IMR-90 (cell line): ENCODE measurements around the gene MIPEP. TPM values are rescaled to one million over a fixed set of nuclear protein-coding genes. Genes with fewer than 3 reads are reported as not detected.

Experiments
- ATAC-seq: fragments of 200-7000 bp; cut with Tn5 transposase; 2 replicates; pipeline ENCODE4 v1.9.1; 2020; ENCODE audit warnings: low read depth, mild to moderate bottlenecking, moderate library complexity
- BruUV-seq: library from RNA; stranded (reverse); fragments of 400-500 nt; replicated peaks from 2 replicates; lab custom pipeline; 2021; lab: Mats Ljungman, UMichigan
- CTCF ChIA-PET: fragments of 300-600 bp; formaldehyde crosslinking; extraction: SDS; loops from one replicate; lab custom pipeline; 2021; ENCODE audit warnings: antibody characterized with exemption; lab: Yijun Ruan, JAX
- POLR2A ChIA-PET: fragments of 300-600 bp; sonication (Branson Sonifier 250); formaldehyde crosslinking; loops from one replicate; lab custom pipeline; 2022; ENCODE audit warnings: antibody characterized with exemption; ENCODE audit not compliant: unreplicated experiment; lab: Charles Lee
- DNase-seq: peaks from one replicate; pipeline ENCODE4 v3.0.0; 2013
- H2AFZ ChIP-seq: replicated peaks from 2 replicates; pipeline ENCODE3; 2013; ENCODE audit warnings: low read length, mild to moderate bottlenecking; ENCODE audit not compliant: poor library complexity
- H2AK5ac ChIP-seq: 2 replicates; pipeline ENCODE4 v1.6.1; 2013; ENCODE audit warnings: low read depth, low read length, inconsistent platforms
- H2AK9ac ChIP-seq: replicated peaks from 2 replicates; pipeline ENCODE3; 2013; ENCODE audit warnings: mild to moderate bottlenecking, low read depth, low read length, moderate library complexity; ENCODE audit not compliant: poor library complexity
- H2BK120ac ChIP-seq: 2 replicates; pipeline ENCODE4 v1.6.1; 2013; ENCODE audit warnings: low read depth, low read length, inconsistent platforms
- H2BK15ac ChIP-seq: 3 replicates; pipeline ENCODE4 v1.6.1; 2013; ENCODE audit warnings: low read depth, low read length, inconsistent platforms
- H2BK20ac ChIP-seq: 2 replicates; pipeline ENCODE4 v1.6.1; 2013; ENCODE audit warnings: low read depth, mild to moderate bottlenecking, inconsistent platforms, low read length, moderate library complexity
- H2BK5ac ChIP-seq: 2 replicates; pipeline ENCODE4 v1.6.1; 2013; ENCODE audit warnings: mild to moderate bottlenecking, low read depth, low read length, inconsistent platforms; ENCODE audit not compliant: poor library complexity, severe bottlenecking
- H3K14ac ChIP-seq: replicated peaks from 2 replicates; pipeline ENCODE4 v1.6.1; 2013; ENCODE audit warnings: low read depth, low read length, inconsistent platforms
- H3K18ac ChIP-seq: 2 replicates; pipeline ENCODE4 v1.6.1; 2013; ENCODE audit warnings: low read depth, low read length, control low read depth
- H3K23ac ChIP-seq: 2 replicates; pipeline ENCODE4 v1.6.1; 2013; ENCODE audit warnings: low read depth, low read length, inconsistent platforms
- H3K27ac ChIP-seq: 2 replicates; pipeline ENCODE4 v1.5.1; 2013; ENCODE audit warnings: mild to moderate bottlenecking, control low read depth, low read length; ENCODE audit not compliant: insufficient read depth
- H3K27me3 ChIP-seq: 2 replicates; pipeline ENCODE4 v1.6.1; 2013; ENCODE audit warnings: low read length; ENCODE audit not compliant: control insufficient read depth, insufficient read depth
- H3K36me3 ChIP-seq: 2 replicates; pipeline ENCODE4 v1.6.1; 2013; ENCODE audit warnings: low read length, mixed read lengths; ENCODE audit not compliant: control insufficient read depth, insufficient read depth
- H3K4ac ChIP-seq: 2 replicates; pipeline ENCODE4 v1.6.1; 2013; ENCODE audit warnings: low read depth, low read length, inconsistent platforms
- H3K4me1 ChIP-seq: 2 replicates; pipeline ENCODE4 v1.6.1; 2013; ENCODE audit warnings: low read length, mixed read lengths; ENCODE audit not compliant: control insufficient read depth, insufficient read depth
- H3K4me2 ChIP-seq: 2 replicates; pipeline ENCODE4 v1.6.1; 2013; ENCODE audit warnings: low read depth, mild to moderate bottlenecking, control low read depth, low read length, moderate library complexity
- H3K4me3 ChIP-seq: 2 replicates; pipeline ENCODE4 v1.5.1; 2013; ENCODE audit warnings: low read depth, mild to moderate bottlenecking, control low read depth, low read length, moderate library complexity; ENCODE audit not compliant: insufficient read depth
- H3K56ac ChIP-seq: 2 replicates; pipeline ENCODE4 v1.6.1; 2013; ENCODE audit warnings: low read length, inconsistent platforms; ENCODE audit not compliant: insufficient read depth; ENCODE audit errors: extremely low read depth
- H3K79me1 ChIP-seq, 2 experiments: 2 replicates each; pipeline ENCODE4 v1.6.1; 2013; ENCODE audit warnings: low read length in 2 of 2, inconsistent platforms in 1 of 2, low read depth in 1 of 2
- H3K9ac ChIP-seq: 2 replicates; pipeline ENCODE4 v1.6.1; 2013; ENCODE audit warnings: low read depth, low read length, control low read depth
- H3K9me1 ChIP-seq: 2 replicates; pipeline ENCODE4 v1.6.1; 2013; ENCODE audit warnings: low read length, inconsistent platforms; ENCODE audit not compliant: insufficient read depth
- H3K9me3 ChIP-seq: 2 replicates; pipeline ENCODE4 v1.6.1; 2013; ENCODE audit warnings: low read length; ENCODE audit not compliant: control insufficient read depth, insufficient read depth
- H4K20me1 ChIP-seq: 2 replicates; pipeline ENCODE4 v1.6.1; 2013; ENCODE audit warnings: low read length, inconsistent platforms; ENCODE audit not compliant: insufficient read depth
- H4K5ac ChIP-seq: 2 replicates; pipeline ENCODE4 v1.6.1; 2013; ENCODE audit warnings: mild to moderate bottlenecking, low read depth, low read length, control low read depth
- H4K8ac ChIP-seq, 2 experiments: 2 replicates each; pipeline ENCODE4 v1.6.1; 2013; ENCODE audit warnings: low read depth in 2 of 2, low read length in 2 of 2, control low read depth in 1 of 2, inconsistent platforms in 1 of 2
- H4K91ac ChIP-seq: 2 replicates; pipeline ENCODE4 v1.6.1; 2013; ENCODE audit warnings: low read depth, low read length, inconsistent platforms; ENCODE audit not compliant: insufficient read depth
- CEBPB ChIP-seq: IDR thresholded peaks from 2 replicates; pipeline ENCODE4 v1.6.1; 2012; ENCODE audit warnings: low read depth, low read length, improper control_type of control experiment
- FOS ChIP-seq: fragments of 150-350 bp; IDR thresholded peaks from 2 replicates; pipeline ENCODE4 v1.6.1; 2016; ENCODE audit warnings: low read depth, low read length
- MAFK ChIP-seq: IDR thresholded peaks from 2 replicates; pipeline ENCODE4 v1.6.1; 2012; ENCODE audit warnings: low read depth, low read length, improper control_type of control experiment
- NFE2L2 ChIP-seq: fragments of 150-350 bp; IDR thresholded peaks from 2 replicates; pipeline ENCODE4 v1.6.1; 2016; ENCODE audit warnings: low read depth, mild to moderate bottlenecking, low read length
- WGBS, 2 experiments: methylation state at CpG; one replicate each; pipeline versions ENCODE4 v1.1.5 to v1.1.7; 2013; ENCODE audit warnings: missing lambda C conversion rate in 2 of 2; ENCODE audit not compliant: insufficient read length in 1 of 2; ENCODE audit errors: extremely low coverage in 2 of 2; 5-methylcytosine and 5-hydroxymethylcytosine counted together
- dilution Hi-C: fragments of 300-500 bp; cut with HindIII; formaldehyde crosslinking; loops from one replicate; pipeline ENCODE4 v1.14.3; 2018; ENCODE audit warnings: low sequenced_read_pairs; ENCODE audit not compliant: unreplicated experiment
- in situ Hi-C: fragments of 300-500 bp; cut with MboI; formaldehyde crosslinking; loops from 3 replicates; pipeline ENCODE4 v1.14.3; 2019; ENCODE audit warnings: low sequenced_read_pairs, inconsistent platforms, mixed read lengths
- intact Hi-C: fragments of 100-400 bp; cut with micrococcal nuclease; formaldehyde crosslinking; loops from 2 replicates; pipeline ENCODE4 v1.10.0; 2022
- polyA plus RNA-seq, 3 experiments: library from polyadenylated mRNA; depleted of rRNA; stranded (reverse); fragments of >200 nt; gene quantifications; 2 replicates each; pipeline ENCODE4 v1.2.3, GENCODE V29; 2012; ENCODE audit warnings: low replicate concordance in 1 of 3
- total RNA-seq: library from RNA; depleted of rRNA; stranded (reverse); fragments of >200 nt; gene quantifications from 2 replicates; pipeline ENCODE4 v1.2.3, GENCODE V29; 2012

Gene MIPEP
- total and polyA plus RNA-seq, 2 of the 4 experiments (the other 2 are of a cell fraction), result 15.0 to 21.5 TPM

DNA sequence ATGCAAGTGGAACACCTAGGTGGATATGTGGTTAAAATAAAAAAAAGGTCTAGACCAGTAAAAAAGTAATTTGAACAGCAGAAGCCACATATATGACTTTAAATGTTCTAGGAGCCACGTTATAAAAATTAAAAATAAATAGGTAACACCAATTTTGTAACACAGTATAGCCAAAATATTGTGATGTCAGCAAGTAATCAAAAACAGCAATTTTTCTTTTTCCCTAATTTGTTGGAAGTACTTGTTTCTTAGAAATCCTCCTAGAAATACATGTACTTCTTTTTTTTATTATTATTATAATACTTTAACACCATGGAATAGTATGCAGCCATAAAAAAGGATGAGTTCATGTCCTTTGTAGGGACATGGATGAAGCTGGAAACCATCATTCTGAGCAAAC is 33.8 kb upstream of the MIPEP start:
- H3K4me2 ChIP-seq, result no peak overlapping the region
- H3K9me1 ChIP-seq, result no peaks in the 10 kb centered on the region
- H4K91ac ChIP-seq, result no peak overlapping the region
- no peak overlapping the region for H3K23ac ChIP-seq
- H3K4ac ChIP-seq, result no peak overlapping the region
- H3K18ac ChIP-seq, result no peak overlapping the region
- no peaks in the 10 kb centered on the region for H3K79me1 ChIP-seq
- H3K56ac ChIP-seq, result no peak overlapping the region
- TF ChIP-seq FOS (no peak), NFE2L2 (no peak), MAFK (peak; percentile 64), CEBPB (no peak)
- H4K5ac ChIP-seq, result no peak overlapping the region
- no peak overlapping the region for H2BK120ac ChIP-seq
- H3K9ac ChIP-seq, result no peak overlapping the region
- H4K8ac ChIP-seq, result no peak overlapping the region
- H3K14ac ChIP-seq, result no peak overlapping the region
- H2BK15ac ChIP-seq, result no peak overlapping the region
- H2BK20ac ChIP-seq, result no peak overlapping the region
- H3K4me1 ChIP-seq, result peaks cover 2% of the 10 kb centered on the region; the same call in 1 of the 2 replicates
- no peak for DNase-seq
- no peak overlapping the region for H3K27ac ChIP-seq
- dilution Hi-C loops (no loop called here), intact Hi-C loops (no loop called here), in situ Hi-C loops (no loop called here)
- no peak overlapping the region for H2AFZ ChIP-seq
- no peaks in the 10 kb centered on the region for H3K9me3 ChIP-seq
- no peaks in the 10 kb centered on the region for H4K20me1 ChIP-seq
- no peak overlapping the region for H2AK5ac ChIP-seq
- no peak overlapping the region for H2BK5ac ChIP-seq
- H2AK9ac ChIP-seq, result no peak overlapping the region
- no peak for ATAC-seq
- BruUV-seq, result no TSS peak
- no CpG with 5 or more reads among the region's 1 CpG for WGBS, 2 experiments
- ChIA-PET POLR2A (no interaction called here), CTCF (no interaction called here)
- H3K27me3 ChIP-seq, result no peaks in the 10 kb centered on the region
- no peak overlapping the region for H3K4me3 ChIP-seq
- H3K36me3 ChIP-seq, result no peaks in the 10 kb centered on the region
